ENCODE measurements around the gene DESI1.

Gene DESI1

DNA sequence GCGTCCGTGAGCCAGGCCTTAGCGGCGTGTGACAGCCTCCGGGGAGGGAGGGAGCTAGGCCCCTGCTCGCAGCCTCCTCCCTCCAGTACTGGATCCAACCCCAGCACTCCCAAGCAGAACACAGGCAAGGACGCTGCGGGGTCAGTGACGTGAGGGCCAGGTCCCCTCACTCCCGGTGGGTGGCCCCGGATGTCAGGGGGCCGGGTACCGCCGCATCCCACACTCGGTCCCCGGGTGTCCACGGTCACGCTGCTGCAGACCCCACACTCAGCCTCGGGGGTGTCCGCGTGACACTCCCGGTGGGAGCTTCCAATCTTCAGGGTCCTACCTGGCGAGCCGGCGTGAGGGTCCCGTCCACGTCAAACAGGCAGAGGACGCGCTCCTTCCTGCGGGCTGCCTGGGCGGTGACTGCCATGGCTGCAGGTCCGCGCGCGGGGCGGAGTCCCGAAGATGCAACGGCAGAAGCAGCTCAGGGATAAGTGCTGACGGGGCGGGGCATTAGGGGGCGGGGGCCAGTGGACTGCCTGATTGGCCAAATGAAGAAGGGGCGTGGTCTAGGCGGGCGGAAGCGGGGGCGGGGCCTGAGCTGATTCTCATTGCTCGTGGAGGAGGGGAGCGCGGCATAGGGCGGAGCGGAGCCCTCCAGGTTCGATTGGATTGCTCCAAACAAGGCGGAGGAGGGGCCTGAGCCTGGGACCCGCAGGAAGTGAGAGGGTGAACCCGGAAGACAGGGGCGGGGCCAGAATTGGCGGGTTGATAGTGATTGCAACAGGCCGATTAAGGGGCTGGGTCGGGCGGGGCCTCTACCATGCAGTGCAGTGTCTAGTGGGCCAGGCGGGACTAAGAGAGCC, 31.2 kb downstream of the DESI1 start, which contains the start of gene PMM1:
TSS of gene PMM1 (minus strand) at position 450 of the 851 bp plus-strand sequence. CDS start at position 415, 35 bp downstream.
- CTCF ChIA-PET, result interaction anchor here (0.6 kb wide), 1 partner anchor 18 kb away, joined by 6 read pairs; no protein-coding TSS in a partner anchor
- POLR2A ChIA-PET (ENCODE audit: low non-redundant PET), result interaction anchor here (0.5 to 0.8 kb wide), 2 partner anchors 23 to 46 kb away, joined by 3 to 4 read pairs; no protein-coding TSS in a partner anchor
- DNase-seq (ENCODE audit: low spot score), result peak; percentile 99
- TF ChIP-seq, protein P1, sequence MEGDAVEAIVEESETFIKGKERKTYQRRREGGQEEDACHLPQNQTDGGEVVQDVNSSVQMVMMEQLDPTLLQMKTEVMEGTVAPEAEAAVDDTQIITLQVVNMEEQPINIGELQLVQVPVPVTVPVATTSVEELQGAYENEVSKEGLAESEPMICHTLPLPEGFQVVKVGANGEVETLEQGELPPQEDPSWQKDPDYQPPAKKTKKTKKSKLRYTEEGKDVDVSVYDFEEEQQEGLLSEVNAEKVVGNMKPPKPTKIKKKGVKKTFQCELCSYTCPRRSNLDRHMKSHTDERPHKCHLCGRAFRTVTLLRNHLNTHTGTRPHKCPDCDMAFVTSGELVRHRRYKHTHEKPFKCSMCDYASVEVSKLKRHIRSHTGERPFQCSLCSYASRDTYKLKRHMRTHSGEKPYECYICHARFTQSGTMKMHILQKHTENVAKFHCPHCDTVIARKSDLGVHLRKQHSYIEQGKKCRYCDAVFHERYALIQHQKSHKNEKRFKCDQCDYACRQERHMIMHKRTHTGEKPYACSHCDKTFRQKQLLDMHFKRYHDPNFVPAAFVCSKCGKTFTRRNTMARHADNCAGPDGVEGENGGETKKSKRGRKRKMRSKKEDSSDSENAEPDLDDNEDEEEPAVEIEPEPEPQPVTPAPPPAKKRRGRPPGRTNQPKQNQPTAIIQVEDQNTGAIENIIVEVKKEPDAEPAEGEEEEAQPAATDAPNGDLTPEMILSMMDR (conservative IDR thresholded peaks at IDR 0.05; ENCODE audit: low read depth), result no peak
- peak within 1 kb of the TSS; percentile 79 for H3K27ac ChIP-seq

GRCh38 chr22:41587347-41587723, 33.5 kb downstream of the DESI1 start:
- CTCF ChIA-PET, result no interaction called here
- H3K27ac ChIP-seq, result peak overlapping the region; percentile 37
- TF ChIP-seq, protein P1 (conservative IDR thresholded peaks at IDR 0.05; ENCODE audit: low read depth), result no peak
- DNase-seq (ENCODE audit: low spot score), result no peak
- POLR2A ChIA-PET (ENCODE audit: low non-redundant PET), result interaction anchor here (0.6 kb wide), 1 partner anchor 88 kb away, joined by 7 read pairs; no protein-coding TSS in a partner anchor

DNA sequence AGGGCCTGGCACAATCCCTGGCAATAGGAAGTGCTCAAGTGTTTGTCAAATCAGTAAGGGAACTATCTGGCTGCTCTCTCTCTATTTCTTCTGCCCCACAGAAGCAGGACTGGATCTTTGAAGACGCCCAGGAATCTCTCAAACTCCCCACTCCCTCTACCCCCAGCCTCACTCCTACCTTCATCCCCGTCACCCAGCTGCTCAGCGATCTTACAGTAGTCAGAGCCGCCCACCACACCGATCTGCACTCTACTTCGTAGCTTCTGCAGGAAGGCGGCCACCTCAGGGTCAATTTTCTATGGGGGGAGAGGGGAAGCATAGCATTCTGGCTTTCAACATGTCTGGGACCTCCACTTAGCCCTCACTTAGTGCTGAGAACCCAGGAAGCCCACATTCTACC, 34.9 kb downstream of the DESI1 start:
- no peak for DNase-seq (ENCODE audit: low spot score)
- peak overlapping the region; percentile 19 for H3K27ac ChIP-seq
- POLR2A ChIA-PET (ENCODE audit: low non-redundant PET), result no interaction called here
- TF ChIP-seq, protein P1 (conservative IDR thresholded peaks at IDR 0.05; ENCODE audit: low read depth), result no peak
- CTCF ChIA-PET, result no interaction called here

- H3K27ac ChIP-seq, result peak overlapping the region; percentile 4; the same call in 1 of the 2 replicates
- ChIA-PET CTCF (no interaction called here), POLR2A (ENCODE audit: low non-redundant PET) (no interaction called here)
- DNase-seq (ENCODE audit: low spot score), result no peak
- TF ChIP-seq, protein P1 (conservative IDR thresholded peaks at IDR 0.05; ENCODE audit: low read depth), result no peak
Observed at GRCh38 chr22:41584881-41585280, 36.0 kb downstream of the DESI1 start.

DNA sequence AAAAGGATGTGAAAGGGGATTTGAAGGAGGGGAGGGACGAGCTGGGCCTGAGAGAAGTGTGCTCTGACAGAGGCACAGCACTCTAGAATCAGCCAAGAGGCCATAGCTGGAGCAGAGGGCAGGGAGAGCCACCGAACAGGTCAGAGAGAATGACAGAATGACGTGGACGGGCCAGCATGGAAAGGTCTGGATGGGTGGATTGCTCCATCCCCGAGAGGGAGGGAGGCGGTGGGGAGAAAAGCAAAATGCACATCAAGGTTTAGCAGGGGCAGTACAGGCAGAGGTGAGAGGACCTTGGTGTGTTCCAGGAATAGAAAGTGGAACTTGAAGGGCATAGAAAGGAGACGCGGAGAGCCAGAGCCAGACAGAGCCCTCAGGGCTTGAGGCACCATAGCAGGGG, 38.1 kb downstream of the DESI1 start:
- ChIA-PET CTCF (no interaction called here), POLR2A (ENCODE audit: low non-redundant PET) (no interaction called here)
- TF ChIP-seq, protein P1 (conservative IDR thresholded peaks at IDR 0.05; ENCODE audit: low read depth), result no peak
- peak overlapping the region; percentile 50 for H3K27ac ChIP-seq
- no peak for DNase-seq (ENCODE audit: low spot score)

- DNase-seq (ENCODE audit: low spot score), result no peak
- TF ChIP-seq, protein P1 (conservative IDR thresholded peaks at IDR 0.05; ENCODE audit: low read depth), result no peak
- ChIA-PET CTCF (no interaction called here), POLR2A (ENCODE audit: low non-redundant PET) (no interaction called here)
- peak overlapping the region; percentile 15 for H3K27ac ChIP-seq
Observed at GRCh38 chr22:41579997-41580355, 40.9 kb downstream of the DESI1 start.
